Measurements from ENCODE around the gene TTC3. TPM values are rescaled to one million over a fixed set of nuclear protein-coding genes. Genes with fewer than 3 reads are reported as not detected.

TTC3 gene
- total RNA-seq, 1 donor from 2014 or later, result 286 TPM

GRCh38 chr21:37075214-37075770 lies 2.2 kb downstream of the TTC3 start:
- Mint-ChIP-seq H3K4me3 (peak overlapping the region; percentile 84), H3K27ac (no peak overlapping the region), H3K27me3 (ENCODE audit: low read depth) (no peaks in the 10 kb centered on the region), H3K4me1 (peaks cover 30% of the 10 kb centered on the region), H3K9me3 (peaks cover 21% of the 10 kb centered on the region), H3K36me3 (peaks cover 15% of the 10 kb centered on the region)
- DNase-seq (ENCODE audit: low spot score in 2 of 2, unreplicated experiment in 2 of 2), result no peak
- TF ChIP-seq CTCF (IDR thresholded peaks at IDR 0.05; ENCODE audit: unreplicated experiment), result no peak

- peaks cover 24% of the 10 kb centered on the region for H3K4me1 Mint-ChIP-seq
- no peak overlapping the region for H3K27ac Mint-ChIP-seq
- H3K27me3 Mint-ChIP-seq (ENCODE audit: low read depth), result no peaks in the 10 kb centered on the region
- no peak overlapping the region for H3K4me3 Mint-ChIP-seq
- no peak for DNase-seq (ENCODE audit: low spot score in 2 of 2, unreplicated experiment in 2 of 2)
- peaks cover 18% of the 10 kb centered on the region for H3K36me3 Mint-ChIP-seq
- TF ChIP-seq CTCF (IDR thresholded peaks at IDR 0.05; ENCODE audit: unreplicated experiment), result no peak
- H3K9me3 Mint-ChIP-seq, result peaks cover 26% of the 10 kb centered on the region
Measured at GRCh38 chr21:37076087-37076850, 3.2 kb downstream of the TTC3 start.

- Mint-ChIP-seq H3K36me3 (peaks cover 25% of the 10 kb centered on the region), H3K27ac (no peak overlapping the region), H3K9me3 (peaks cover 26% of the 10 kb centered on the region), H3K4me1 (peaks cover 15% of the 10 kb centered on the region), H3K27me3 (ENCODE audit: low read depth) (no peaks in the 10 kb centered on the region), H3K4me3 (no peak overlapping the region)
- no peak for DNase-seq (ENCODE audit: low spot score in 2 of 2, unreplicated experiment in 2 of 2)
- no peak for TF ChIP-seq CTCF (IDR thresholded peaks at IDR 0.05; ENCODE audit: unreplicated experiment)
Measured at GRCh38 chr21:37077403-37077802, 4.3 kb downstream of the TTC3 start.

- Mint-ChIP-seq H3K36me3 (peaks cover 29% of the 10 kb centered on the region), H3K27ac (no peak overlapping the region), H3K4me1 (peaks cover 20% of the 10 kb centered on the region), H3K9me3 (peaks cover 26% of the 10 kb centered on the region), H3K4me3 (no peak overlapping the region), H3K27me3 (ENCODE audit: low read depth) (no peaks in the 10 kb centered on the region)
- DNase-seq (ENCODE audit: low spot score in 2 of 2, unreplicated experiment in 2 of 2), result no peak
- TF ChIP-seq CTCF (IDR thresholded peaks at IDR 0.05; ENCODE audit: unreplicated experiment), result no peak
Measured at GRCh38 chr21:37079211-37079824, 6.3 kb downstream of the TTC3 start.

- Mint-ChIP-seq H3K27ac (no peak overlapping the region), H3K4me1 (peaks cover 8% of the 10 kb centered on the region), H3K36me3 (peaks cover 27% of the 10 kb centered on the region)
Measured at GRCh38 chr21:37082375-37082774, 9.3 kb downstream of the TTC3 start.

More at GRCh38 chr21:37082375-37082774, 9.3 kb downstream of the TTC3 start:
- no peak for DNase-seq (ENCODE audit: low spot score in 2 of 2, unreplicated experiment in 2 of 2)
- no peaks in the 10 kb centered on the region for H3K27me3 Mint-ChIP-seq (ENCODE audit: low read depth)
- no peak overlapping the region for H3K4me3 Mint-ChIP-seq
- no peak for TF ChIP-seq CTCF (IDR thresholded peaks at IDR 0.05; ENCODE audit: unreplicated experiment)
- H3K9me3 Mint-ChIP-seq, result peaks cover 26% of the 10 kb centered on the region

All from mesothelial cell of epicardium (in vitro differentiated cells).